SK-N-MC (cell line): Measurements from ENCODE around the gene TMED8.

ENCODE experiments used
- DNase-seq: peaks from one replicate; pipeline ENCODE4 v3.0.0-alpha.2; 2011; ENCODE audit warnings: low read depth, low spot score
- H3K27ac ChIP-seq: fragments of 200-600 bp; sonication (generic); 2 replicates; pipeline ENCODE4 v1.5.1; 2016; ENCODE audit warnings: mixed run types
- H3K36me3 ChIP-seq: fragments of 200-600 bp; sonication (generic); 2 replicates; pipeline ENCODE4 v1.6.1; 2017; ENCODE audit warnings: antibody characterized with exemption, low read length, mixed read lengths; ENCODE audit not compliant: insufficient read depth
- H3K4me3 ChIP-seq: fragments of 200-600 bp; sonication (generic); 2 replicates; pipeline ENCODE4 v1.5.1; 2016
- H3K9ac ChIP-seq: fragments of 200-600 bp; sonication (generic); 2 replicates; pipeline ENCODE4 v1.8.0; 2017; ENCODE audit warnings: mixed run types, mixed read lengths; ENCODE audit not compliant: insufficient read length
- H3K9me3 ChIP-seq: fragments of 200-600 bp; sonication (generic); 2 replicates; pipeline ENCODE4 v1.6.1; 2017; ENCODE audit warnings: low read depth, mild to moderate bottlenecking, antibody characterized with exemption, low read length, moderate library complexity, mixed read lengths
- EZH2 ChIP-seq: fragments of 200-600 bp; sonication (generic); IDR thresholded peaks from one replicate; pipeline ENCODE4 v1.6.1; 2017; ENCODE audit warnings: antibody characterized with exemption
- FOXP2 ChIP-seq: optimal IDR thresholded peaks from 2 replicates; pipeline ENCODE3; 2011; ENCODE audit warnings: mild to moderate bottlenecking, moderate library complexity; ENCODE audit not compliant: insufficient read depth; ENCODE audit errors: extremely low read length, control extremely low read depth
- POLR2AphosphoS5 ChIP-seq: IDR thresholded peaks from 2 replicates; pipeline ENCODE4 v1.6.1; 2012; ENCODE audit warnings: mild to moderate bottlenecking, low read depth, low read length, borderline replicate concordance

The TMED8 gene

DNA sequence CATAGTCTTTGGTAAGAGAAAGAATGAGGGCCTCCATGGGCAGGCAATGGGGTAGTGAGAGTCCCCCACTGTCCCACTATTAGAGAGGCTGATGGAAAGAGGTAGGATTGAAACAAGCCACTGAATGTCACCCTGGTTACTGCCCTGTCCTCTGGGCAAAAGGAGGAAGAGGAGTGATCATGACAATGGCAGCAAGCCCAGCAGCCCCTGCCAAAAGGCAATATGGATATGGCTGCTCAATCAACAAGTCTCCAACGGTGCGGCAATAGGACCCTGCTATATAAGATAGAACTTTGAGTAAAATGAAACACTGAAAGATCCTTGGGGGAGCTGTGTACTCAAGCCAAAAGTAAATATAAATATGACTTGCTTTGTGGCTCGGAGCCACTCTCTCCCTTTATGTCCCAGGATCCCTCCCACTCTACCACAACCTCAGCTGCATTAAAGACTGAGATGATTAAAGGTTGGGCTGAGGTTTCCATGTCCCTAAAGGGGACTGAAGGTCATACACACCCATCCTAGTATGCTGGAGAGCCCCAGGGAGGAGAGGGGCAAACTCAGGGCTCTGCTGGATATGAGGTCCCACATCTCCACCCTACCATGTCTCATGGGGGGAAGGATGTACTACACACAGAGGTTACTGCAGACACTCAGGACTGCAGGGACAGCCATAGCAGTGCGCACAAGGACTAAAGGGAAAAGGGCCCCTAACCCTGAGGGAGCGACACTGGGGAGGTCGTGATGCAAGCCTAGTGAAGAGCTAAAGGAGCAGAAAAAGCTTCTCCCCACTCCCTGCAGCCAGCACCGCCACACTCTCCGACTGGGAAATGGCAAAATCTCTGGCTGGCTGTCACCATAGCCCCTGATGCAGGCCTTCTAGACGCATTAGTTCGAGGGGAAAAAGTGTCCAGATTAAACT lies 62.1 kb downstream of the TMED8 start:
- Histone ChIP-seq H3K4me3 (no peak overlapping the region), H3K27ac (no peak overlapping the region), H3K36me3 (no peaks in the 10 kb centered on the region), H3K9ac (no peak overlapping the region), H3K9me3 (no peaks in the 10 kb centered on the region)
- no peak for TF ChIP-seq FOXP2
- no peak for DNase-seq

GRCh38 chr14:77314043-77314442 lies 62.9 kb downstream of the TMED8 start:
- TF ChIP-seq FOXP2, result peak; percentile 36
- TF ChIP-seq EZH2, result no peak
- Histone ChIP-seq H3K9me3 (no peaks in the 10 kb centered on the region), H3K4me3 (no peak overlapping the region), H3K27ac (no peak overlapping the region), H3K9ac (no peak overlapping the region), H3K36me3 (no peaks in the 10 kb centered on the region)
- no peak for DNase-seq

GRCh38 chr14:77313371-77313770 lies 63.5 kb downstream of the TMED8 start:
- H3K36me3 ChIP-seq, result no peaks in the 10 kb centered on the region
- no peak overlapping the region for H3K4me3 ChIP-seq
- H3K9ac ChIP-seq, result no peak overlapping the region
- TF ChIP-seq POLR2AphosphoS5 (no peak), EZH2 (no peak), FOXP2 (no peak)
- H3K9me3 ChIP-seq, result no peaks in the 10 kb centered on the region
- no peak for DNase-seq
- no peak overlapping the region for H3K27ac ChIP-seq

GRCh38 chr14:77311217-77311616 lies 65.7 kb downstream of the TMED8 start:
- H3K36me3 ChIP-seq, result no peaks in the 10 kb centered on the region
- H3K9ac ChIP-seq, result no peak overlapping the region
- TF ChIP-seq POLR2AphosphoS5 (no peak), FOXP2 (no peak), EZH2 (no peak)
- H3K9me3 ChIP-seq, result no peaks in the 10 kb centered on the region
- DNase-seq, result no peak
- H3K4me3 ChIP-seq, result no peak overlapping the region
- H3K27ac ChIP-seq, result no peak overlapping the region

DNA sequence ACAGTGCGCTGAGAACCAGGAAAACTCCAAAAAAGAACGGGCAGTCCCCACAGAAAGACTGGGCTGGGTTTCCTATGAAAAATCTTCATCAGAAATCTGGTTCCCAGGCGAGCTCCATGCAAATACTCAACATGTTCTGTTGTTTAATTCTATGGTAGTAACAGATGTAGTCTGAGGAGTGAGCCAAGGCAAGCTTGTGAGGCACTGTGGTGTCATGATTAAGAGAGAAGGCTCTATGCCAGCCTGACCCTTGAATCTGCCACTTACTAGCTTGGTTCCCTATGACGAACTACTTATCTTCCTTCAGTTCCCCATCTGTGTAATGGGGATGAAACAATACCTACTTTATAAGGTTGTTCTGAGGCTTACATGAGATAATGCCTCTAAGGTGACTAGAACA lies 66.9 kb downstream of the TMED8 start:
- H3K4me3 ChIP-seq, result no peak overlapping the region
- H3K27ac ChIP-seq, result no peak overlapping the region
- H3K9me3 ChIP-seq, result no peaks in the 10 kb centered on the region
- H3K36me3 ChIP-seq, result no peaks in the 10 kb centered on the region; the same call in 1 of the 2 replicates
- DNase-seq, result no peak
- TF ChIP-seq POLR2AphosphoS5, result no peak
- no peak for TF ChIP-seq FOXP2
- TF ChIP-seq EZH2, result no peak
- H3K9ac ChIP-seq, result no peak overlapping the region

DNA sequence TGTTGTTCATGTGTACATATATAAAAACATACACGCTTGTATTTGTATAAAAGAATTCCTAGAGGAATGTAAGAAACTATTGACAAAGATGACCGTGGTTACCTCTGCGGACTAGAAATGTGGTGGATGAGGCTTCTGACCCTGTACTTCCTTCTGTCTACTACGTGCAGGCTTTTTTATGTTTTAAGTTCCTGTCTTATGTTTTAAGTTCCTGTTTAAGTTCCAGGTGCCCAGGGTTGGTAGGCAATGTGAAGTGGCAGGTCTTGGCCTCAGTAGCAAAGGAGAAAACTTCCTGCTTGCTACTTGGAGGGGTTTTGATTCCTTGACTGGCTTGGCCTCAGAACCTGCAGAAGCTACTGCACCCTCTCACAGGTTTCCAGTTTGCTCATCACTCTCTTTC lies 67.8 kb downstream of the TMED8 start:
- TF ChIP-seq POLR2AphosphoS5 (no peak), FOXP2 (no peak), EZH2 (no peak)
- Histone ChIP-seq H3K4me3 (no peak overlapping the region), H3K9ac (no peak overlapping the region), H3K9me3 (no peaks in the 10 kb centered on the region), H3K27ac (no peak overlapping the region), H3K36me3 (no peaks in the 10 kb centered on the region; the same call in 1 of the 2 replicates)
- no peak for DNase-seq

- no peaks in the 10 kb centered on the region; the same call in 1 of the 2 replicates for H3K36me3 ChIP-seq
- no peak for DNase-seq
- peak overlapping the region; percentile 42 for H3K9ac ChIP-seq
- H3K27ac ChIP-seq, result no peak overlapping the region
- TF ChIP-seq EZH2 (no peak), POLR2AphosphoS5 (no peak)
- H3K9me3 ChIP-seq, result no peaks in the 10 kb centered on the region
- H3K4me3 ChIP-seq, result no peak overlapping the region
These were observed 69.9 kb downstream of the TMED8 start for GRCh38 chr14:77306851-77307496.

DNA sequence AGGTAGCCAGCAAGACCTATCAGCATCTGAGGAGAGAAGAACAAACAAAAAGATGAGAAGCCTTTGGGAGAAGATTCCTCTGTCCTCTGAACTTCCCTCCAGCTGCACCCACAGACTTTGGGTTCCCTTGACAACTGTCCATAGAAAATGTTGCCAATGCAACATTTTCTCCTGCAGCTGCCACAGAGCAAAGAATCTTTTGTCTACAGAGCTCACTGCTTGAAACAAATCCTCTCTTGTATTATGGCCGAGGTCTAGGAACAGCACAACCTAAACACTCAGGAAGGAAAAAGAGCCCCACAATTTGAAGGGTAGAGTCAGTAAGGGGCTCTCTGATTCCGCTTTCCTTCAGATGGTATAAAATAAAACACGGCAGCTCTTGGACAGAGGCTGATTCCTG lies 70.5 kb downstream of the TMED8 start:
- no peak for DNase-seq
- Histone ChIP-seq H3K9me3 (no peaks in the 10 kb centered on the region), H3K4me3 (no peak overlapping the region), H3K36me3 (no peaks in the 10 kb centered on the region; the same call in 1 of the 2 replicates), H3K9ac (no peak overlapping the region), H3K27ac (no peak overlapping the region)
- no peak for TF ChIP-seq FOXP2
- TF ChIP-seq POLR2AphosphoS5, result no peak
- TF ChIP-seq EZH2, result no peak
